Measurements from ENCODE around the gene OCIAD2.
"Not testable (repeated sequence)": the region's sequence is repeated elsewhere in the genome, so short reads cannot be mapped to it uniquely, and the experiment has no call there.

Gene OCIAD2

GRCh38 chr4:48905363-48906015, 1.1 kb downstream of the OCIAD2 start:
- no peak for DNase-seq

GRCh38 chr4:48904541-48905142, 1.9 kb downstream of the OCIAD2 start:
- no peak for DNase-seq

GRCh38 chr4:48904101-48904500, 2.5 kb downstream of the OCIAD2 start:
- no peak for DNase-seq

GRCh38 chr4:48902266-48902665, 4.3 kb downstream of the OCIAD2 start:
- DNase-seq, result no peak

GRCh38 chr4:48901196-48901595, 5.4 kb downstream of the OCIAD2 start:
- no peak for DNase-seq

- no peak for DNase-seq
These were observed 6.6 kb downstream of the OCIAD2 start for GRCh38 chr4:48899950-48900349.

- no peak for DNase-seq
These were observed 7.2 kb downstream of the OCIAD2 start for GRCh38 chr4:48899432-48899749.

GRCh38 chr4:48898733-48899431, 7.7 kb downstream of the OCIAD2 start:
- no peak for DNase-seq

GRCh38 chr4:48896845-48897244, 9.7 kb downstream of the OCIAD2 start:
- no peak for DNase-seq

GRCh38 chr4:48891028-48891619, 15.4 kb downstream of the OCIAD2 start:
- no peak for DNase-seq

GRCh38 chr4:48889750-48890149, 16.8 kb downstream of the OCIAD2 start:
- DNase-seq, result not testable (repeated sequence)

GRCh38 chr4:48881646-48882045, 24.9 kb downstream of the OCIAD2 start:
- not testable (repeated sequence) for DNase-seq

- DNase-seq, result no peak
These were observed 26.8 kb downstream of the OCIAD2 start for GRCh38 chr4:48879561-48880442.

- DNase-seq, result no peak
These were observed 28.6 kb downstream of the OCIAD2 start for GRCh38 chr4:48877827-48878535.

GRCh38 chr4:48864696-48865095, 41.9 kb downstream of the OCIAD2 start:
- DNase-seq, result not testable (repeated sequence)

GRCh38 chr4:48863728-48864127, 42.8 kb downstream of the OCIAD2 start:
- DNase-seq, result no peak

GRCh38 chr4:48862661-48863060, 43.9 kb downstream of the OCIAD2 start:
- DNase-seq, result no peak

GRCh38 chr4:48862038-48862437, 44.5 kb downstream of the OCIAD2 start:
- no peak for DNase-seq

- DNase-seq, result no peak
These were observed 48.4 kb downstream of the OCIAD2 start for GRCh38 chr4:48858130-48858529.

- no peak for DNase-seq
These were observed 51.6 kb downstream of the OCIAD2 start for GRCh38 chr4:48854982-48855381.

- no peak for DNase-seq
These were observed 52.2 kb downstream of the OCIAD2 start for GRCh38 chr4:48854395-48854683.

- DNase-seq, result no peak
These were observed 52.8 kb downstream of the OCIAD2 start for GRCh38 chr4:48853604-48854394.
